CD8-positive, alpha-beta memory T cell (primary cell): ENCODE measurements around the gene ASAP3. TPM values are rescaled to one million over a fixed set of nuclear protein-coding genes. Genes with fewer than 3 reads are reported as not detected.
A peak's percentile ranks its signal among the peaks of the same experiment; 100 is the strongest.

Source experiments
- CTCF ChIA-PET: fragments of 350-600 bp; sonication (Branson Sonifier 250); formaldehyde crosslinking; loops from one replicate; lab custom pipeline; 2021; ENCODE audit warnings: antibody characterized with exemption; lab: Charles Lee
- POLR2A ChIA-PET: fragments of 350-600 bp; sonication (Branson Sonifier 250); formaldehyde crosslinking; loops from one replicate; lab custom pipeline; 2021; ENCODE audit warnings: antibody characterized with exemption; lab: Charles Lee
- DNase-seq, 5 donors: peaks; one replicate each; pipeline versions ENCODE4 v3.0.0 to v3.0.0-alpha.2; 2020 to 2022; ENCODE audit warnings: mixed read lengths in 1 of 5
- H3K27ac ChIP-seq: one replicate; pipeline ENCODE4 v1.7.0; 2013; ENCODE audit warnings: low read depth, mild to moderate bottlenecking, low read length, moderate library complexity
- H3K27me3 ChIP-seq: 2 replicates; pipeline ENCODE4 v1.7.0; 2013; ENCODE audit warnings: low read length, mild to moderate bottlenecking; ENCODE audit not compliant: insufficient read depth, poor library complexity, severe bottlenecking
- H3K36me3 ChIP-seq: 2 replicates; pipeline ENCODE4 v1.7.0; 2013; ENCODE audit warnings: mild to moderate bottlenecking, low read length, moderate library complexity; ENCODE audit not compliant: insufficient read depth
- H3K4me1 ChIP-seq: 2 replicates; pipeline ENCODE4 v1.7.0; 2013; ENCODE audit warnings: mild to moderate bottlenecking, low read length, moderate library complexity; ENCODE audit not compliant: insufficient read depth
- H3K4me3 ChIP-seq: 2 replicates; pipeline ENCODE4 v1.7.0; 2013; ENCODE audit warnings: mild to moderate bottlenecking, low read length
- H3K9me3 ChIP-seq: 2 replicates; pipeline ENCODE4 v1.7.0; 2013; ENCODE audit warnings: mild to moderate bottlenecking, low read length
- H3K27ac Mint-ChIP-seq, 8 donors: one replicate each; pipeline ENCODE4 v1.8.0; 2020 to 2021; ENCODE audit warnings: mixed read lengths in 8 of 8, mild to moderate bottlenecking in 6 of 8, inconsistent platforms in 3 of 8, moderate library complexity in 3 of 8
- H3K27me3 Mint-ChIP-seq, 2 donors: one replicate each; pipeline ENCODE4 v1.8.0; 2020 to 2021; ENCODE audit warnings: mixed read lengths in 2 of 2, mild to moderate bottlenecking in 1 of 2, moderate library complexity in 1 of 2
- H3K36me3 Mint-ChIP-seq, 3 donors: one replicate each; pipeline ENCODE4 v1.8.0; 2020 to 2021; ENCODE audit warnings: mixed read lengths in 3 of 3, inconsistent platforms in 1 of 3, mild to moderate bottlenecking in 1 of 3
- H3K4me1 Mint-ChIP-seq, 3 donors: one replicate each; pipeline ENCODE4 v1.8.0; 2020 to 2021; ENCODE audit warnings: mixed read lengths in 3 of 3, inconsistent platforms in 1 of 3, mild to moderate bottlenecking in 1 of 3
- H3K4me3 Mint-ChIP-seq, 7 donors: one replicate each; pipeline ENCODE4 v1.8.0; 2020 to 2021; ENCODE audit warnings: mixed read lengths in 7 of 7, mild to moderate bottlenecking in 6 of 7, moderate library complexity in 4 of 7, inconsistent platforms in 2 of 7
- H3K9me3 Mint-ChIP-seq, 5 donors: one replicate each; pipeline ENCODE4 v1.8.0; 2020 to 2022; ENCODE audit warnings: mixed read lengths in 5 of 5, mild to moderate bottlenecking in 3 of 5, moderate library complexity in 2 of 5, inconsistent platforms in 1 of 5
- polyA plus RNA-seq: library from polyadenylated mRNA; unstranded; fragments of 300-500 nt; fragmentation: Illumina TruSeq; gene quantifications from one replicate; pipeline ENCODE4 v1.2.3, GENCODE V29; 2021
- total RNA-seq, 2 experiments: library from RNA; stranded (reverse); gene quantifications; one replicate each; pipeline ENCODE4 v1.2.3, GENCODE V29; 2021

Gene ASAP3
- total and polyA plus RNA-seq, 3 experiments from 2014 or later: 0.33 to 0.78 (median 0.62) TPM

GRCh38 chr1:23442751-23443150 is 41.2 kb downstream of the ASAP3 start:
- Histone ChIP-seq H3K27me3 (no peaks in the 10 kb centered on the region), H3K9me3 (no peaks in the 10 kb centered on the region), H3K4me1 (no peaks in the 10 kb centered on the region), H3K4me3 (no peak overlapping the region), H3K27ac (no peak overlapping the region), H3K36me3 (no peaks in the 10 kb centered on the region)
- POLR2A ChIA-PET: no interaction called here
- H3K9me3 Mint-ChIP-seq: no peaks in the 10 kb centered on the region
- H3K4me1 Mint-ChIP-seq: no peaks in the 10 kb centered on the region
- DNase-seq: no peak
- H3K27me3 Mint-ChIP-seq: peaks cover 3 to 4% of the 10 kb centered on the region in 2 donors
- H3K4me3 Mint-ChIP-seq: no peak overlapping the region
- H3K27ac Mint-ChIP-seq: peak overlapping the region in 1 of 8 donors; percentile 50
- H3K36me3 Mint-ChIP-seq: no peaks in the 10 kb centered on the region
- CTCF ChIA-PET: interaction anchor here (0.9 kb wide), 1 partner anchor 9 kb away, joined by 3 read pairs; no protein-coding TSS in a partner anchor

- Mint-ChIP-seq H3K36me3 (no peaks in the 10 kb centered on the region), H3K4me3 (no peak overlapping the region), H3K4me1 (no peaks in the 10 kb centered on the region), H3K9me3 (no peaks in the 10 kb centered on the region), H3K27me3 (peaks cover 3 to 6% of the 10 kb centered on the region in 2 donors), H3K27ac (no peak overlapping the region)
- no peak overlapping the region for H3K4me3 ChIP-seq
- H3K27me3 ChIP-seq: no peaks in the 10 kb centered on the region
- no peaks in the 10 kb centered on the region for H3K36me3 ChIP-seq
- POLR2A ChIA-PET: no interaction called here
- CTCF ChIA-PET: no interaction called here
- H3K4me1 ChIP-seq: no peaks in the 10 kb centered on the region
- no peak for DNase-seq
- H3K9me3 ChIP-seq: no peaks in the 10 kb centered on the region
- no peak overlapping the region for H3K27ac ChIP-seq
These were observed 42.4 kb downstream of the ASAP3 start for GRCh38 chr1:23441446-23442148.

GRCh38 chr1:23438545-23438944 is 45.4 kb downstream of the ASAP3 start:
- Mint-ChIP-seq H3K27ac (no peak overlapping the region), H3K36me3 (no peaks in the 10 kb centered on the region), H3K27me3 (peaks cover 8 to 9% of the 10 kb centered on the region in 2 donors), H3K4me1 (no peaks in the 10 kb centered on the region), H3K9me3 (no peaks in the 10 kb centered on the region), H3K4me3 (no peak overlapping the region)
- Histone ChIP-seq H3K9me3 (no peaks in the 10 kb centered on the region), H3K4me3 (no peak overlapping the region), H3K27ac (no peak overlapping the region), H3K4me1 (no peaks in the 10 kb centered on the region), H3K27me3 (no peaks in the 10 kb centered on the region), H3K36me3 (no peaks in the 10 kb centered on the region)
- CTCF ChIA-PET: no interaction called here
- POLR2A ChIA-PET: no interaction called here
- DNase-seq: no peak

GRCh38 chr1:23437355-23437664 is 46.7 kb downstream of the ASAP3 start:
- H3K4me3 ChIP-seq: no peak overlapping the region
- H3K27me3 ChIP-seq: no peaks in the 10 kb centered on the region
- no peaks in the 10 kb centered on the region for H3K4me1 Mint-ChIP-seq
- CTCF ChIA-PET: no interaction called here
- no peak overlapping the region for H3K27ac ChIP-seq
- H3K36me3 Mint-ChIP-seq: no peaks in the 10 kb centered on the region
- H3K4me3 Mint-ChIP-seq: peak overlapping the region in 2 of 7 donors; percentile 6 to 16
- no peak for DNase-seq
- H3K9me3 ChIP-seq: no peaks in the 10 kb centered on the region
- no peaks in the 10 kb centered on the region for H3K9me3 Mint-ChIP-seq
- no peak overlapping the region for H3K27ac Mint-ChIP-seq
- H3K36me3 ChIP-seq: no peaks in the 10 kb centered on the region
- POLR2A ChIA-PET: no interaction called here
- no peaks in the 10 kb centered on the region for H3K4me1 ChIP-seq
- H3K27me3 Mint-ChIP-seq: peaks cover 8 to 9% of the 10 kb centered on the region in 2 donors

- Histone ChIP-seq H3K27me3 (no peaks in the 10 kb centered on the region), H3K36me3 (no peaks in the 10 kb centered on the region), H3K4me1 (no peaks in the 10 kb centered on the region), H3K27ac (no peak overlapping the region), H3K4me3 (no peak overlapping the region), H3K9me3 (no peaks in the 10 kb centered on the region)
- no peaks in the 10 kb centered on the region for H3K4me1 Mint-ChIP-seq
- peak in 3 of 5 donors; percentile 38 to 59 (median 40) for DNase-seq
- H3K36me3 Mint-ChIP-seq: no peaks in the 10 kb centered on the region
- H3K9me3 Mint-ChIP-seq: no peaks in the 10 kb centered on the region
- no peak overlapping the region for H3K27ac Mint-ChIP-seq
- peak overlapping the region in 1 of 7 donors; percentile 76 for H3K4me3 Mint-ChIP-seq
- peaks cover 5 to 9% of the 10 kb centered on the region in 2 donors for H3K27me3 Mint-ChIP-seq
- CTCF ChIA-PET: no interaction called here
- POLR2A ChIA-PET: no interaction called here
These were observed 47.2 kb downstream of the ASAP3 start for GRCh38 chr1:23436520-23437354.

- ChIA-PET CTCF (interaction anchor here (1.2 to 1.3 kb wide), 2 partner anchors 9 to 30 kb away, joined by 3 read pairs; no protein-coding TSS in a partner anchor), POLR2A (no interaction called here)
- Mint-ChIP-seq H3K36me3 (no peaks in the 10 kb centered on the region), H3K27me3 (peaks cover 9% of the 10 kb centered on the region in 2 donors), H3K4me3 (no peak overlapping the region), H3K27ac (no peak overlapping the region), H3K9me3 (no peaks in the 10 kb centered on the region), H3K4me1 (no peaks in the 10 kb centered on the region)
- H3K27ac ChIP-seq: no peak overlapping the region
- no peaks in the 10 kb centered on the region for H3K4me1 ChIP-seq
- H3K27me3 ChIP-seq: no peaks in the 10 kb centered on the region
- H3K4me3 ChIP-seq: no peak overlapping the region
- H3K9me3 ChIP-seq: no peaks in the 10 kb centered on the region
- no peak for DNase-seq
- no peaks in the 10 kb centered on the region for H3K36me3 ChIP-seq
These were observed 49.7 kb downstream of the ASAP3 start for GRCh38 chr1:23434260-23434775.

- H3K4me3 Mint-ChIP-seq: no peak overlapping the region
These were observed 50.9 kb downstream of the ASAP3 start for GRCh38 chr1:23433122-23433521.

GRCh38 chr1:23431431-23431830 is 52.5 kb downstream of the ASAP3 start:
- H3K27ac ChIP-seq: no peak overlapping the region
- Mint-ChIP-seq H3K27ac (no peak overlapping the region), H3K4me3 (no peak overlapping the region)

More at GRCh38 chr1:23433122-23433521, 50.9 kb downstream of the ASAP3 start:
- no peak overlapping the region for H3K27ac Mint-ChIP-seq
- H3K36me3 Mint-ChIP-seq: no peaks in the 10 kb centered on the region
- Histone ChIP-seq H3K27me3 (no peaks in the 10 kb centered on the region), H3K9me3 (no peaks in the 10 kb centered on the region), H3K4me1 (no peaks in the 10 kb centered on the region), H3K27ac (no peak overlapping the region), H3K36me3 (no peaks in the 10 kb centered on the region), H3K4me3 (no peak overlapping the region)
- ChIA-PET POLR2A (no interaction called here), CTCF (interaction anchor here (1.2 to 1.3 kb wide), 2 partner anchors 8 to 29 kb away, joined by 3 read pairs; no protein-coding TSS in a partner anchor)
- H3K27me3 Mint-ChIP-seq: peaks cover 8 to 11% of the 10 kb centered on the region in 2 donors
- no peaks in the 10 kb centered on the region for H3K9me3 Mint-ChIP-seq
- no peak for DNase-seq
- H3K4me1 Mint-ChIP-seq: no peaks in the 10 kb centered on the region

More at GRCh38 chr1:23431431-23431830, 52.5 kb downstream of the ASAP3 start:
- DNase-seq: no peak
- no peaks in the 10 kb centered on the region for H3K36me3 ChIP-seq
- Mint-ChIP-seq H3K9me3 (no peaks in the 10 kb centered on the region), H3K4me1 (no peaks in the 10 kb centered on the region), H3K27me3 (peaks cover 7 to 13% of the 10 kb centered on the region in 2 donors), H3K36me3 (no peaks in the 10 kb centered on the region)
- ChIA-PET CTCF (no interaction called here), POLR2A (no interaction called here)
- no peaks in the 10 kb centered on the region for H3K9me3 ChIP-seq
- no peak overlapping the region for H3K4me3 ChIP-seq
- no peaks in the 10 kb centered on the region for H3K4me1 ChIP-seq
- no peaks in the 10 kb centered on the region for H3K27me3 ChIP-seq
